GM12874 (cell line): ENCODE results near the gene DLG4.

Source experiments
- CTCF ChIP-seq: IDR thresholded peaks from 2 replicates; pipeline ENCODE4 v1.5.1; 2011; ENCODE audit warnings: low read depth, mild to moderate bottlenecking, control low read depth, low read length, moderate library complexity; ENCODE audit not compliant: insufficient read depth

Gene DLG4

GRCh38 chr17:7218758-7219157 lies 878 bp downstream of the DLG4 start:
- TF ChIP-seq CTCF = no peak

- no peak for TF ChIP-seq CTCF
Measured at GRCh38 chr17:7218166-7218565, 1.5 kb downstream of the DLG4 start.

GRCh38 chr17:7217113-7217987 lies 2.3 kb downstream of the DLG4 start:
- TF ChIP-seq CTCF = no peak

GRCh38 chr17:7216242-7217112 lies 3.2 kb downstream of the DLG4 start:
- no peak for TF ChIP-seq CTCF

- no peak for TF ChIP-seq CTCF
Measured at GRCh38 chr17:7215652-7216180, 3.9 kb downstream of the DLG4 start.

GRCh38 chr17:7215136-7215638 lies 4.4 kb downstream of the DLG4 start:
- no peak for TF ChIP-seq CTCF
